HG02571 (cell line): Measurements from ENCODE around the gene HEPN1.

Source experiments
- ATAC-seq: cut with Tn5 transposase; IDR thresholded peaks from one replicate; pipeline ENCODE4 v1.9.1; 2021; ENCODE audit warnings: mild to moderate bottlenecking, moderate library complexity; ENCODE audit not compliant: unreplicated experiment

HEPN1 gene

DNA sequence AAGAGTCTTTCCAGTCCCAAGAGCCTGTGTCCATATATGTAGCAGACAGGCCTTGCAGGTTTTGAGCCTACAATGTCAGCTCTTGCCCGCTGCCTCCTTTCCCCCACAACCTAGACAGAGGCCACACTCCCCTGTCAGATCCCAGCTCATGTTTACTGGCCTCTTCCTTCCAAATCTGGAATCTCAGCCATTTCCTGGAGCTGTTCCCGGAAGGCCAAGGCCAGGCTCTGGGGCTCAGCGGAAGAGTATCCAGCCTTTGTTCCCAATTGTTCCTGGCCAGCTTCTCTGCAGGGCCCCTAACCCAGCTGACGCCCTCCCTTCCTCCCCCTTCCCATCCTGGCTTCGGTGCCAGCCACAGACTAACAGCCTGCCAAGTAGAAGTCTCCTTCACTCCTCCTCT is 20.3 kb upstream of the HEPN1 start:
- ATAC-seq, result no peak

DNA sequence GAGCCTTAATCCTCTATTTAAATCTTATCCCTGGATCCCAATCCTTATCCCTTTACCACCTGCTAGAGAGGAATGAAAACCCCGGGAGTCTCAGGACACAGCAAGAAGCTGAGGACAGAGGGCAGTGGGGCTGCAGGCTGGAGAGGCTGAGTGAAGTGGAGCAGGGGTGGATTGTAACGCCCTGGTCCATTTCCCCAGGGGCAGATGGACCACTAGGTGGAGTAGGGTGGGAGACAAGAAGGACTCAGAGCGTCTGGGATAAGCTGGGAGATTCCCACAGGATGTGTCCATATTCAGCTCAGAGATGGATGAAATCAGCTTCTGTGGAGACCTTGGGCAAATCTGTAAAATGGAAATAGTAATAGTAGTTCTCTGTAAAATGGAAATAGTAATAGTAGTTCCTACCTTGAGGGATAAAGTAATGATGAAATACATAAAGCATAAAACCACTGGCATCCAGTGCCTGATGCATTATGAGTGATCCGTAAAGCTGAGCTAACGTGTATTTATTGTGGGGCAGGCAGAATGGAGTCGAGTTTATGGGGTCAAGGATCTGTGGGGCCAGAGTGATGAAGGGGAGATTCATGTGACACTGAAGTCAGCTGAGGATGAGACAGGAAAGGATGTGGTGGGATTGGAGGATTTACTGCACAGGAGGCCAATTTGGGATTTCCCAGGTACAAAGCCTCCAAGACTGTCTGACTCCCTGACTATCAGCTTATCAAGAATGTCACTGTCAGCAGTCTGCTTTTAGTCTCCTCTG is 19.5 kb upstream of the HEPN1 start:
- ATAC-seq, result no peak

DNA sequence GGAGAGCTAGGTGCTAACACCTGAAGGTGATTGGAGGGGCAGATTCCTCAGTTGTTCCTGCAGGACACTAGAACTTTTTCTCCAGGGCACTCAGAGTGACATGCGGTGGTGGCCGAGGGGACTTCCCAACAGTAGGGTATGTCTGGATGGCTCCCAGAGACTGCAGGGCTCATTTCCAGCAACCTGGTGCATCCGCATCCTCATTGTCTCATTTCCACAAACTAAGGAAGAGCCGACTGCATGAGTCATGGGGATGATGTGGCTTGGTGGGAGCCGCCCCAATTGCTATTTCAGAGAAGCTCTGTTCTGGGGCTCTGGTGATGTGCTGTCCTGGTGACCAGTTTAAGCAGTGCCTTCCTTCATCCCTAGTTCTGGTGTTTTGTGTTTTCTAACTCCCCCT is 18.6 kb upstream of the HEPN1 start:
- no peak for ATAC-seq

DNA sequence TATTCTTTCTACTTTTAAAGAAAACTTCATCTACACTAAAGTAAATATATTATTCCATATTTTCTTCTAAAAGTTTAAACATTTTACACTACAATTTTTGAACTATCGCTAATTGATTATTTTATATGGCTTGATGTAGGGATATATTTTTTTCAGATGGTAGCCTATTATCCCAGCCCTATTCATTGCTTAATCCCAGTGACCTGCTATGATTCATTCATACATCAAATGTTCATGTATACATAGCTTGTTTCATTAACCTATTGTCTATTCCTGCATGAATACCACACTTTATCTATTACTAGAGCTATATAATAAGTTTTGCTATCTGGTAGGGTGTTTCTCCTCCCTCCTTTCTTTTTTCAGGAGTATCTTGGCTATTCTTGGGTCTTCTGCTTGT is 16.4 kb upstream of the HEPN1 start:
- no peak for ATAC-seq

DNA sequence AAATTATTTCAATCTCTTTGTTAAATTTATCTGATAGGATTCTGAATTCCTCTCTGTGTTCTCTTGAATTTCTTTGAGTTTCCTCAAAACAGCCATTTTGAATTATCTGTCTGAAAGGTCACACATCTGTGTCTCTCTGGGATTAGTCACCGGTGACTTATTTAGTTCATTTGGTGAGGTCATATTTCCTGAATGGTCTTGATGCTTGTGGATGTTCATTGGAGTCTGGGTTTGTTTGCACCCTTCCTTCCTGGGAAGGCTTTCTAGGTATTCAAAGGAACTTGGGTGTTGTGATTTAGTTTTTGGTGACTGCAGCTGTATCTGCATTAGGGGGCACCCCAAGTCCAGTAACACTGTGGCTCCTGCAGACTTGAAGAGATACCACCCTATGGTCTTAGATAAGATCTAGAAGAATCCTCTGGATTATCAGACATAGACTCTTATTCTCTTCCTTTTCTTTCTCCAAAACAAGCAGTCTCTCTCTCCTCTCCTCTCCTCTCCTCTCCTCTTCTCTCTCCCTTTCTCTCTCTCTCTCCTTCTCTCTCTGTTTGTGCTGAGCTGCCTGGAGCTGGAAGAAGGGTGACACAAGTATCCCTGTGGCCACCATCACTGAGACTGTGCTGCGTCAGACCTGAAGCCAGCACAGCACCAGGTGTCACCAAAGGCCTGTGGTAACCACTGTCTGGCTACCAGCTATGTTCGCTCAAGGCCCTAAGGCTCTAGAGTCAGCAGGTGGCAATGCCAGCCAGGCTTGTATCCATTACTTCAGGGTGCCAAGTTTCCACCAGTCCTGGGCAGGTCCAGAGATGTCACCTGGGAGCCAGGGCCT is 3.3 kb upstream of the HEPN1 start:
- ATAC-seq, result no peak

DNA sequence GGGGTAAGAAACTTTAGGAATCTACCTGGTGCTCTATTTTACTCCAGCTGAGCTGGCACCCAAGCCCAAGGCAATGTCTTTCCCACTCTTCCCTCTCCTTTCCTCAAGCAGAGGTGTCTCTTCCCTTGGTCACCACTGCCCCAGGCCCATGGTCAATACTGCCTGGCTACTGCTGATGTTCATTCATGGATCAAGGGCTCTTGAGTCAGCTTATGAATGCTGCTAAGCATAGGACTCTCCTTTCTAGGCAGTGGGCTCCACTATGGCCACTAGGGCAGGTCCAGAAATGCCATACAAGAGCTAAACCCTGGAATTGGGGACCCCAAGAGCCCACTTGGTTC is 2.7 kb upstream of the HEPN1 start:
- no peak for ATAC-seq

DNA sequence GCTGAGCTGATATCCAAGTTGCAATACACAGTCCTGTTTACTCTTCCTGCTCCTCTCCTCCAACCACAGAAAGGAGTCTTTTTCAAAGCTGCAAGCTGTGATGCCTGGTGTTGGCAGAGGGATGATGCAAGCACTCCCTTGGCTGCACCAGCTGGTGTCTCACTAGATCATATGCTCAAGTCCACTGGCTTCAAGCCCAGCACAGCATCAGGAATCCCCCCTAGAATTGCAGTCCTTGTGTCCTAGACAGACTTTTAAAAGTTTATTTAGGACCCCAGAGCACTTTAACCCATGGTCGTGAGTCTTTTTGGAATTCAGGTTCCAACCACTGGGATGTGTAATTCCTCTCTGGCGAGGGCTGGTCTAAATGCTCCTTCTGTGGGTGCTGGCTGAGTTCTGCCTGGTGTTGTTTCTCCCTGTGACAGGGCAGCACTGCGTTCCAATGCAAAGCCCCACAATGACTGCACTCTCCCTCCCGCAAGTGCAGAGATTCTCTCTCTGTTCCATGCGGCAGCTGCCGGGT is 1.9 kb upstream of the HEPN1 start:
- ATAC-seq, result no peak

DNA sequence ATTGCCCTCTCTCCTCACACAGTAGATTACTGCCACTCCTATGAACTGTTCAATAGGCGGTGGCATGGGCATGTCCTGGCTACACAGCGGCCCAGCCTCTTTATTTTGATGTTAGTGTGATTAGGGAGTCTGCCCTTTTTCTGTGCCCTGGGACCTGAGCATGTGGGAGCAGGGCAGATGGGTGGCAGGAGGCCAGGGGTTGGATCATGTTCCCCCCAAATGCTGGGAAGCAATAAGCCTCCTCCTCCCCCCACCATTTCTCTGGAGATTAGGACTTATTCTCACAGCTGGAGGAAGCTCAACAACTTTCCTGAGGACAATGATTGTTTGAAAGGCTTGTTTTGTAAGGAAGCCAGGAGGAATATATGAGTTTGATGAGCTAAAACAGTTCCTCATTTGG is 848 bp downstream of the HEPN1 start:
- no peak for ATAC-seq

DNA sequence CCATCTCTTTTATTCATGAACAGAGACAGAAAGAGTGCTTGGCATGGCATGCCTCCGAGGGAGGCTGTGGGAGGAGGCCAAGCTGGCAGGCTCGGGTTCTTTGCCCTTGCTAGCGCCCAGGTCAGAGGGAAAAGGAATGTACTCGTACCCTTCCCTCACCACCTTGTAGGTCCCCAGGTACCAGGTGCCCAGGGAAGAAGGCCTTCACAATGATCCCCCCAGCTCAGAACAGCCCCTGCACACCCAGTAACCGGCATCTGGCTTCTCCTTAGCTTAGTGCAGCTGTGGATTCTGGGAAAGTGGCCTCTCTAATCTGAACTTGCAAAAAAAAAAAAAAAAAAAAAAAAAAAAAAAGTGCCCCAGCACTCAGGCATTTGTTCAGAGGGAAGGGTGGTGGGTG is 1.3 kb downstream of the HEPN1 start:
- ATAC-seq, result no peak

DNA sequence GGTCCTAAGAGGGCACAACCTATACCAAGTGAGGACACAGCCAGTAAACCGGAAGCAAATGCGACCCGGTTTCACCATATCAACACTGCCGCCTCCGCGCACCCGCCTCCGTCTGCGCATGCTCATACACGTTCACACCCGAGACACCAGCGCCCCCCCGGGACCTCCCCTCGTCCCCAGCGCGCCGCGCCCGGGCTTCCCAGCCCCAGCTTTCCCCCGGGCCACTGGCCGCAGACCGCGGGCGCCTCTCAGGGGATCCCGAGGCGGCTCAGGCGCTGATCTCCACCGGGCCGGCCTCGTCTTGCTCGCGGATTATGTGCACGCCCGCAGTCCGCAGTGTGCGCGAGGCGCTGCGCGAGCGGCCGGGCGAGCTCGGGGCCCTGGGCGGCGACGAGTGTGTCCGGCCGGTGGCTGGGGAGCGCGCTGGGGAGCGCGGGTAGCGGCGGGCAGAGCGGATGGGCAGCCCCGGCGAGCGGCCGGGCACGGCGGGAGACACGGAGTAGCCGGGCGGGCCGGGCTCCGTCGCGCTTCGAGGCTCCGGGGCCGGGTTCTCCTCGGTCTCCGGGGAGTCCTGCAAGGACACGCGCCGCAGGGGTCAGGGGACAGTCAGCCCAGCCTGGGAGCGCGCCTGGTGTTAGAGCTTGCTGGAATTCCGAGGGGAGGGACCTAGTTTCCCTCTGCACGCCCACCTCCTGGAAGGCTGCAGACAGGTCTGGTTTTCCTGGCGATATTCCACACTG is 2.0 kb downstream of the HEPN1 start:
- no peak for ATAC-seq

DNA sequence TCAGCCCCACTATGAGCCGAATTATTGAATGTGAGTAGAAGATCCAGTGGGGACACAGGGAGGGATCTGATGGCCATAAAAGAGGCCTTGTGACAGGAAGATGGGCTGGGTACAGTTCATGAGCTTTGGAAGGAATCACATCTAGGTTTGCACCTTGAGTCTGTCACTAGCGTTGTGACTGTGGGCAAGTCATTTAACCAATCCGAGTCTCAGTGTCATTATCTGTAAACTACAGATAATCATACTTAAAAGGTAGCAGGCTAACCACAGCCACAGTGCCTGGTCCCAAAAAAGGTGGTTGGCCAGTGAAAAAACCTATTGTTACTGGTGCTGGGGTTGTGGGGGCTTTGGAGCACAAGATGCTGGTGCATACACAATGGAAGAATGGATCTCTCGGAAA is 3.8 kb downstream of the HEPN1 start:
- ATAC-seq, result no peak

DNA sequence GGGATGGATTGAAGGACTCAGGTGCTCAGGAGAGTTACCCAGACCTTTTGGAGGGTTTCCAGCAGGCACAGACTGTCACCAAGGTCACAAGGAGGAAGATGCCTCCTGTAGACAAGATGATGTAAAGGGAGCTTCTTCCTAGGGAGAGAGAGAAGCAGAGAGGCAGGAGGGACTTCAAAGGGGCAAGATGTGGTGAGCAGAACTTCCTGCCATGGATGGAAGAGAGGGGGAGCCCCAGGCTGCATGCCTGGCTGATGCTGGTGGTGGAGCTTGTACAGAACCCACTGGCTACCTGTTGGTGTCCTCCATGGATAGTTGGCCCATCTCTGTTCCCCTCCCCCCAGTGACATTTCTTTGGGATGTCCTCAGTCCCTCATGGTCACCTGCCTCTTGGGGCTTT is 4.2 kb downstream of the HEPN1 start:
- no peak for ATAC-seq

DNA sequence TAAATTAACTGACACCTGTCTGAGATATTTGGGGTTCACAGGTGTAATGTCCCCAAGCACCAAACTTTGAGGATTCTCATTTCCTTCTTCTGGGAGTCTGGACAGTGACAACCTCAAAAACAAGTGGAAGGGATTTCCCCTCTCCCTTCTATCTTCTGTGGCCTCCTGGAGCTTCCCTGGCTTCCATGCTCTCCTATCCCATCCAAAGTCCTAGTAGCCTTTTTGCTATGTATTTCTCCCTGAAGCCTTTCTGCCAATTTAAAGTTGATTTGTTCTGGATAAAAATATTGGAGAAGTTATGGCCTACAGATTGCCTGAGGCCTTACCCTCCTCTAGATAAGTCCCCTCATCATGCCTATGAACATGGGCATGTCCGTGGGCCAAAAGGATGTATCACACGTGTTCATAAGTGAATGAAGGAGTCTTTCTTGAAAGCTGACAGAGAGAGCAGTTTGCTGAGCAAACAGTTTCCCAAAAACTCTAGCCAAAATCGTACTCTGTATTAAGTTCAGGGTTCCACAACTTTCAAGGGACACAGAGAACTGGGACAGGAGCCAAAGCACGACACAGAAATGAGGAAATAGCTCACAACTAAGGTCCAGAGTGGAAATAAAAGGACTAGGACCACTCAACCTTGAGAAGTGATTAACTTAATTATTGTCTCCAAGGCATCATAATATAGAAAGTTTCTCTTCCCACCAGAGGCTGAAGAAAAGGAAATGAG is 10.1 kb downstream of the HEPN1 start:
- ATAC-seq, result no peak

DNA sequence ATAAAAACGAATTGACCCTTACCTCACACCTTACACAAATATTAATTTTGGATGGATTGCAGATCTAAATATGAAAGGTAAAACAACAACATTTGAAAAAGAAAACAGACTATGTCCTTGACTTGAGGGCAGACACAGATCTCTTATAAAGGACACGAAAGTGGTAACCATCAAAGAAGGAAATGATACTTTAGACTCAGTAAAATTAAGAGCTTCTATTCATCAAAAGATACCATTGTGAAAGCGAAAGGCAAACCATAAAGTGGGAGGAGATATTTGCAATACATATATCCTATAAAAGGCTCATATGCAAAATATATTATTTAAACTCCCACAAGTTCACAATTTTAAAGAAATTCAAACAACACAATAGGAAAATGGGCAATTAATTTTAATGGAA is 11.7 kb downstream of the HEPN1 start:
- no peak for ATAC-seq

DNA sequence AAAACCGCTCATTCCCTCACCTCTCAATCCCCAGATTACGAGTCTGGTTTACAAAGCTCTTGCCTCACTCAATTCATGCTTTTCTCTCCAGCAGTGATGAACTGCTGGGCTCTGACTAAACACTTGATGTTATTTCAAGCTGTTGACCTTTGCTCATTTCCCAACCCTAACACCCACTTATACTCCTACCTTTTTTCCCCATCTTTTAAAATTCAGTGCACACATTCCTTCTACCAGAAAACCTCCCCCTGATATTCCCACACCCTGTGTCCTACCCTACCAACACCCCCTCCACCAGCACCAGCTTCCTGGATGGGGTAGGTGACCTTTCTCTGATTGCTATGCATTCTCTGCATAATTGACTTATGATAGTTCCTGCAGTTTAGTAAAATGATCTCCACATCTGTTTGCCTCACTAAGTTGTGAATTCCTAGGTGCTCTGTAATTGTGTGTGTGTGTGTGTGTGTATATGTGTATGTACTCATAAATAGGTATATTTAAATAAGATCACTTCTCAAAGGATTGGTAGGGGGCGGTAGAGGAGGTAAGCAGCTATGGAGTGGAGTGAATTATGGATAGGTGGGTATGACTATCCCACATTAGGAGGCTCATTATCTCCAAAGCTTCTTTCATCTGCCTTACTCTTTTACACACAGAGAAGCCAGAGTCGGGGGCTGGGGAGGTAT is 16.0 kb downstream of the HEPN1 start:
- ATAC-seq, result no peak

DNA sequence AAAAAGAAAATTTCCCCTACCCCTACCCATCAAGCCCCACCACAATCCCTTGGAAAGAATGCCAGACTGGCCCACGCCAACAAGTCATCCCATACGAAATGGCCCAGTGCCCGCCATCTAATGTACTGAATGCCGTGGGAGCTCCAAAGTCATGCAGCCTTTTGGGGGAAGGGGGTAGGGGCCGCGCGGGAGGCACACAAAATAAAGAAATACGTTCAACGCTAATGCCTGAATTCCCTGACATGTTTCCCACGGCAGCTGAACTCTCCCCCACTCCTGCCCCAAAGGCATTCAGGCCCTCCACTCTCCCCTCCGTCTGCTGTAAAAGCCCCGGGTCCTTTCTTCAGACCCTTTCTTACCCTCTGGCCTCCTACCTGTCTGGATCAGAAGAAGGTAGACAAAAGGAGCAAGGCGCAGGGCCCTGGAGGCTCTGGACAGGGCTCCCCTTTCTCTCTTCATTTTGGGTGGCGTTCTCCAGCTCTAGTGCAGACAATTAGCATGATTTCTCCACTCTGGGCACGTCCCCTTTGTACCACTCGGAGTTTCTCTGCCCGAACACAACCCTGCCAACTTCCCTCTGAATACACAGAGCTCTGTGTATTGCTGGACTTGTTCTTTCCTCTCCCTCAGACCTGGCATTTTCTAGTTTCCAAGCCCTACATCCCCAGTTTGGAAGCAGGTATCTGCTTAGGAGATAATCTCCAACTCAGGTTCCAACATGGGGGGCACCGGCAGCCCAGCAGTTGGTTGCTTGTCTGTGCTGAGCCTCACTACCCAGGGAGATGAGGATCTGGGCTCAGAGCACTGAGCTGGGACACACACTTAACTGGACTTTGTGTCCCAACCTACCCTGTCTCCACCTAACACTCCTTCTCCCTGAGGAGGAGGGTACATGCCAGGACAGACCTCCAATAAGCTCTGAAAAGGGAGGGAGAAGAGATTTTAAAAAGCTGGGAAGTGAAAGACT is 16.8 kb downstream of the HEPN1 start, which contains the start of gene HEPACAM:
TSS of gene HEPACAM (minus strand) at position 500 of the 967 bp plus-strand sequence. CDS start at position 459, 41 bp downstream.
- ATAC-seq, result no peak

DNA sequence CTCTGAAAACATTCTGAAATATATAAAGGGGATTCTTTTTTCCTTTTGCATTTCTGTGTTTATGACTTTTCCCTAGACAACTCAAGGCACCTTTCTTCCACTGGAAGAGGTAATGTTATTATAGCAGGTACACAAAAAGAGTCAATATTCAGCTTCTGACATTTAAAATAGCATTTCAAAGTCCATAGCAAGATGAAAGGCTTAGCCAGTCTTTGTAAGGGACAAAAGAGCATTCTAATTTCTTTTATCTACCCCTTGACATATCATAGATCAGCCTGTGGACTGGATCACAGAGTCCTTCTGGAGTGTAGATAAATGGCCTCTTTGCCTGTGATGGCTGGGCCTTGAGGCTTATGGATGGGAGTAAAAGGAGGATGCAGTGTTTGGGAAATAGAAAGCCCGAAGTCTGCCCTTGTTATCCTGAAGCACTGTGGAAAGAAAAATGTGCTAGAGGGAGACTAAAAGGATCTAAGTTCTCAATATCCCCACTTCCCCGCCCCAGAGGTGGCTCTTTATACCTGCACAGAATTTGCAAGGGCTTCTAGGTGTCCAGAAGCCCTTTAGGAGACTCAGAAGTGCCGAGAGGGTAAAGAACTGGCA is 18.4 kb downstream of the HEPN1 start:
- no peak for ATAC-seq

DNA sequence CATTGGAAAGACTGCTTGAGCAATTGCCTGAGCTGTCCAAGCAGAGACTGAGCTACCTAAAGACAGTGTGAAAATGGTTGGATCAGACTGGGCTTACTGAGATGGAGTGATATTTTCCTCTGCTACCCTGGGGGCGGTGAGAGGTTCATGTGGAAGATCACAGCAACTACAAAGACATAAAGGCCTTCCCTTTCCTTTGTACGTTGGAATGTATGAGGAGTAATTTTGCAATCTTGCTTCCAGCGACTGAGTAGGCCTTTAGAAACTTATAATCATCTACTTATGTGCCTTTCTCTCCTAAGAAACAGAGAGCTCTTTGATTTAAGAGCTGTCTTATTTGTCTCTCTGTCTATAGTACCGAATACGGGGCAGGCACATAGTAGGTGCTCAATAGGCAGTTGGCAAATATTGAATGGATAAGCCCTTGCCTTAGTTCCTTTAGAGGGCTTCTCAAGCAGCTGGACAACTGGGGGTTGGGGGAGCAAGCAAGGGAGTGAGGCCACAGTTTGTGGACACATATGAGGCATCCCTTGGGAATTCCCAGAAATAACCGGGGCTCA is 19.2 kb downstream of the HEPN1 start:
- no peak for ATAC-seq
